Measurements from ENCODE around the gene IL12RB2. TPM values are rescaled to one million over a fixed set of nuclear protein-coding genes. Genes with fewer than 3 reads are reported as not detected.
"Not testable (repeated sequence)": the region's sequence is repeated elsewhere in the genome, so short reads cannot be mapped to it uniquely, and the experiment has no call there.

IL12RB2 gene
- total and polyA plus RNA-seq, 10 of the 15 experiments (the other 5 are each of a cell fraction or from before 2014, with no cell fraction given), result 0.15 to 1.1 (median 0.54) TPM; not detected in 1

DNA sequence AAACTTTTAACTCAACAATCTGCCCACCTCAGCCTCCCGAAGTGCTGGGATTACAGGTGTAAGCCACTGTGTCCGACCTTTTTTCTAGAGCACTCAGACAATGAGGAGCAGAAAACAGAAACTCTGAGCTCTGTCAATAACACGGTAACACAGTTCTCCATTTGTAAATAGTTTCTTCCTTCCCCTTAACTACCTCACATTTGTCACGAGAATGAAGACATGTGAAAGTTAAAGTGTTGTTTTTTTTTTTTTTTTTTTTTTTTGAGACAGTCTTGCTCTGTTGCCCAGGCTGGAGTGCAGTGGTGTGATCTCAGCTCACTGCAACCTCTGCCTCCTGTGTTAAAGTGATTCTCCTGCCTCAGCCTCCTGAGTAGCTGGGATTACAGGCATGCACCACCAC lies 110.1 kb downstream of the IL12RB2 start:
- FAIRE-seq; H3K27ac ChIP-seq (ENCODE audit: control insufficient read depth, insufficient read depth); H3K4me2 ChIP-seq (ENCODE audit: control insufficient read depth, insufficient read depth); H3K4me3 ChIP-seq; H3K9ac ChIP-seq (ENCODE audit: control insufficient read depth, insufficient read depth, low read length); H3K27me3 ChIP-seq (replicated peaks in 1 of 2; ENCODE audit: control insufficient read depth in 2 of 2, insufficient read depth in 2 of 2, low read length in 1 of 2); H4K20me1 ChIP-seq (ENCODE audit: control insufficient read depth, insufficient read depth); SMC1A ChIA-PET (ENCODE audit: uncharacterized antibody, unreplicated experiment); H2AFZ ChIP-seq (ENCODE audit: control insufficient read depth, low read depth, low read length); BruUV-seq (replicated peaks); H3K9me3 ChIP-seq (replicated peaks; ENCODE audit: control insufficient read depth, insufficient read depth, low read length); intact Hi-C loops (cut with micrococcal nuclease; ENCODE audit: unreplicated experiment); DNase-seq (ENCODE audit: low read depth, low spot score); in situ Hi-C loops (cut with MboI): not testable (repeated sequence)
- H3K36me3 ChIP-seq (ENCODE audit: control insufficient read depth in 2 of 2, insufficient read depth in 2 of 2, low read length in 1 of 2), result peaks cover 10 to 54% of the 10 kb centered on the region in 2 experiments
- H3K4me1 ChIP-seq (ENCODE audit: control insufficient read depth, insufficient read depth, low read length), result peaks cover 11% of the 10 kb centered on the region
- CTCF ChIA-PET, result interaction anchor here (0.5 to 1.4 kb wide), 3 partner anchors 11 to 71 kb away, joined by 3 to 5 read pairs (median 3); no protein-coding TSS in a partner anchor
- 48% methylated on average over 4 of the region's 4 CpGs for WGBS (ENCODE audit: insufficient coverage, insufficient replicate concordance, low lambda C conversion rate, missing lambda C conversion rate)
- TF ChIP-seq, protein P1, sequence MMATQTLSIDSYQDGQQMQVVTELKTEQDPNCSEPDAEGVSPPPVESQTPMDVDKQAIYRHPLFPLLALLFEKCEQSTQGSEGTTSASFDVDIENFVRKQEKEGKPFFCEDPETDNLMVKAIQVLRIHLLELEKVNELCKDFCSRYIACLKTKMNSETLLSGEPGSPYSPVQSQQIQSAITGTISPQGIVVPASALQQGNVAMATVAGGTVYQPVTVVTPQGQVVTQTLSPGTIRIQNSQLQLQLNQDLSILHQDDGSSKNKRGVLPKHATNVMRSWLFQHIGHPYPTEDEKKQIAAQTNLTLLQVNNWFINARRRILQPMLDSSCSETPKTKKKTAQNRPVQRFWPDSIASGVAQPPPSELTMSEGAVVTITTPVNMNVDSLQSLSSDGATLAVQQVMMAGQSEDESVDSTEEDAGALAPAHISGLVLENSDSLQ (IDR thresholded peaks at IDR 0.05), result peak; percentile 29; the same call in 1 of the 2 replicates
- TF ChIP-seq ATF7 (IDR thresholded peaks at IDR 0.05; ENCODE audit: low read depth) (peak; percentile 29; the same call in 1 of the 2 replicates), ZNF384 (IDR thresholded peaks at IDR 0.05; ENCODE audit: borderline replicate concordance, low read depth, low read length) (peak; percentile 22; the same call in 1 of the 2 replicates), HDGF (IDR thresholded peaks at IDR 0.05) (0 out of 2 replicates have a peak, but pooled peaks have one; percentile 29)
- peak; percentile 18 for ATAC-seq
- peaks cover 70% of the 10 kb centered on the region for H3K79me2 ChIP-seq (ENCODE audit: control insufficient read depth, insufficient read depth, low read length)
- POLR2A ChIA-PET, result interaction anchor here (0.7 to 2.7 kb wide), 4 partner anchors 8 to 88 kb away, joined by 6 to 10 read pairs (median 8); no protein-coding TSS in a partner anchor
- RAD21 ChIA-PET (ENCODE audit: unreplicated experiment), result interaction anchor here (2.3 kb wide), 1 partner anchor 12 kb away, joined by 6 read pairs; the partner anchor contains the start of gene SERBP1
